HepG2 (cell line): ENCODE data around the gene STRN3. TPM values are rescaled to one million over a fixed set of nuclear protein-coding genes. Genes with fewer than 3 reads are reported as not detected.

Source experiments
- ELF1 ChIP-seq: sonication (generic); formaldehyde crosslinking; IDR thresholded peaks from 2 replicates; pipeline ENCODE4 v1.4.0; 2020; ENCODE audit warnings: missing genetic modification reagents
- HES4 ChIP-seq: sonication (generic); formaldehyde crosslinking; IDR thresholded peaks from 2 replicates; pipeline ENCODE4 v1.9.0; 2021; ENCODE audit warnings: mild to moderate bottlenecking, missing genetic modification reagents, borderline replicate concordance
- HINFP ChIP-seq: sonication (generic); formaldehyde crosslinking; IDR thresholded peaks from 2 replicates; pipeline ENCODE4 v1.4.0; 2020; ENCODE audit warnings: low read depth, mild to moderate bottlenecking, missing genetic modification reagents
- JUN ChIP-seq: sonication (generic); formaldehyde crosslinking; IDR thresholded peaks from 2 replicates; pipeline ENCODE4 v1.4.0; 2020; ENCODE audit warnings: mild to moderate bottlenecking, missing genetic modification reagents
- PCBP1 ChIP-seq: fragments of 200-400 bp; formaldehyde crosslinking; IDR thresholded peaks from 2 replicates; pipeline ENCODE4 v1.6.1; 2017; ENCODE audit warnings: mild to moderate bottlenecking, low read depth, low read length, borderline replicate concordance
- SRSF4 ChIP-seq: fragments of 200-400 bp; formaldehyde crosslinking; IDR thresholded peaks from one replicate; pipeline ENCODE4 v1.6.1; 2018; ENCODE audit warnings: mild to moderate bottlenecking, low read depth, low read length, moderate library complexity; ENCODE audit not compliant: poor library complexity, severe bottlenecking
- XBP1 ChIP-seq: sonication (generic); formaldehyde crosslinking; IDR thresholded peaks from 2 replicates; pipeline ENCODE4 v1.5.0; 2020; ENCODE audit warnings: missing genetic modification reagents
- XRCC5 ChIP-seq: fragments of 200-400 bp; formaldehyde crosslinking; optimal IDR thresholded peaks from 2 replicates; pipeline ENCODE3; 2017; ENCODE audit warnings: mild to moderate bottlenecking, low read length
- ZBTB40 ChIP-seq, 2 experiments: fragments of 450-650 bp in 1 of 2; sonication (generic) in 1 of 2; formaldehyde crosslinking in 1 of 2; IDR thresholded peaks; 2 replicates each; pipeline versions ENCODE4 v1.6.1 to v1.8.0; 2016 to 2022; ENCODE audit warnings: antibody characterized with exemption in 1 of 2, mild to moderate bottlenecking in 1 of 2, missing genetic modification reagents in 1 of 2
- ZNF121 ChIP-seq: sonication (generic); formaldehyde crosslinking; IDR thresholded peaks from 2 replicates; pipeline ENCODE4 v1.5.0; 2020; ENCODE audit warnings: mild to moderate bottlenecking, missing genetic modification reagents
- ZNF124 ChIP-seq: sonication (generic); formaldehyde crosslinking; IDR thresholded peaks from 2 replicates; pipeline ENCODE4 v1.4.0; 2020; ENCODE audit warnings: missing genetic modification reagents
- ZNF570 ChIP-seq: sonication (generic); formaldehyde crosslinking; IDR thresholded peaks from 2 replicates; pipeline ENCODE4 v1.4.0; 2020; ENCODE audit warnings: mild to moderate bottlenecking, missing genetic modification reagents, borderline replicate concordance
- ZSCAN9 ChIP-seq: IDR thresholded peaks from 2 replicates; pipeline ENCODE4 v1.6.1; 2016; ENCODE audit warnings: borderline replicate concordance
- polyA plus RNA-seq, 8 experiments: library from polyadenylated mRNA; depleted of rRNA in 3 of 8; stranded (reverse) in 7 of 8; unstranded in 1 of 8; fragments of >200 nt; fragmentation: Illumina TruSeq in 4 of 8; extraction: Trizol in 4 of 8; gene quantifications; 2 replicates each; pipeline versions ENCODE4 v1.2.1 to v1.2.3, GENCODE V29; 2011 to 2016; ENCODE audit warnings: low read depth in 4 of 8, missing spikeins in 1 of 8, mixed read lengths in 1 of 8; ENCODE audit not compliant: insufficient read depth in 1 of 8
- total RNA-seq, 5 experiments: library from RNA; depleted of rRNA; stranded (reverse); fragments of >200 nt; fragmentation: Illumina TruSeq; extraction: Trizol; gene quantifications; 2 replicates each; pipeline ENCODE4 v1.2.3, GENCODE V29; 2016; ENCODE audit warnings: low read depth in 1 of 5
- TF ChIP-seq, protein P1 (sequence below): sonication (generic); formaldehyde crosslinking; IDR thresholded peaks from 2 replicates; pipeline ENCODE4 v1.5.1; 2020; ENCODE audit warnings: missing genetic modification reagents, mild to moderate bottlenecking, borderline replicate concordance

STRN3 gene
- total and polyA plus RNA-seq, 2 of the 13 experiments (the other 11 are each of a cell fraction or from before 2014, with no cell fraction given): 49.4 to 123 TPM

DNA sequence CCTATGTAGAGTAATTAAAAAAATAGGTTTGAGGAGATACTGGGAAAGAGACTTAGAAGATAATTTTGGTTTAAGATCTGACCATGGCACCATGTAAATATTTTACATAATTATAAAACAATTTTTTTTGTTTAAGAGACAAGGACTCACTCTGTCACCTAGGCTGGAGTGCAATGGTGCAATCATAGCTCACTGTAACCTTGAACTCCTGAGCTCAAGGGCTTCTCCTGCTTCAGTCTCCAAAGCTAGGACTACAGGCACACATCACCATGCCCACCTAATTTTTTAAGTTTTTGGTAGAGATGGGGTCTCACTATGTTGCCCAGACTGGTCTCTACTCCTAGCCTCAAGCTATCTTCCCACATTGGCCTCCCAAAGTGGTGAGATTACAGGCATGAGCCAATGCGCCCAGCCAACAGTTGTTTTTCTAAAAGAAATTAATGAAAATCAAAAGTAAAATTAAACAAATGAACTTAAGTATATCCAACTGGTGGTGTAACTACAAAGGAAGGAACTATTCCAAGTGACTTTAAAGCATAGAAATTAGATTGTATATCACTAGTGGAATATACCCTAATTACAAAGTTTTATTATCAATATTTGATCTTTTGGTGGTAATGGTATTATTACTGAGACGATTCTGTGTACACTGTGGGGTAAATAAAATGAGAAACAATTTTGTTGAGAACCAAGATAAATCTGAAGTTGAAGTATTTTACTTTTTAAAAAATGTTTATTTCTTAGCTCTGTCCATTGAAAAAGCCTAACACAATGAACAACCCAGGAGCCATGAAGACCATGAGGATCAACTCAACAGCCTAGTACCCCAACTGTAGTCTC is 122.7 kb downstream of the STRN3 start (continued):
- TF ChIP-seq ZNF121: peak; percentile 97
- no peak for TF ChIP-seq ZSCAN9 (CRISPR knock-in tag)
- TF ChIP-seq ZNF124 (CRISPR knock-in tag): no peak
- TF ChIP-seq JUN: no peak
- 0 out of 2 replicates have a peak, but pooled peaks have one; percentile 38 for TF ChIP-seq ZNF570
- no peak for TF ChIP-seq XBP1 (CRISPR knock-in tag)
- TF ChIP-seq, protein P1, sequence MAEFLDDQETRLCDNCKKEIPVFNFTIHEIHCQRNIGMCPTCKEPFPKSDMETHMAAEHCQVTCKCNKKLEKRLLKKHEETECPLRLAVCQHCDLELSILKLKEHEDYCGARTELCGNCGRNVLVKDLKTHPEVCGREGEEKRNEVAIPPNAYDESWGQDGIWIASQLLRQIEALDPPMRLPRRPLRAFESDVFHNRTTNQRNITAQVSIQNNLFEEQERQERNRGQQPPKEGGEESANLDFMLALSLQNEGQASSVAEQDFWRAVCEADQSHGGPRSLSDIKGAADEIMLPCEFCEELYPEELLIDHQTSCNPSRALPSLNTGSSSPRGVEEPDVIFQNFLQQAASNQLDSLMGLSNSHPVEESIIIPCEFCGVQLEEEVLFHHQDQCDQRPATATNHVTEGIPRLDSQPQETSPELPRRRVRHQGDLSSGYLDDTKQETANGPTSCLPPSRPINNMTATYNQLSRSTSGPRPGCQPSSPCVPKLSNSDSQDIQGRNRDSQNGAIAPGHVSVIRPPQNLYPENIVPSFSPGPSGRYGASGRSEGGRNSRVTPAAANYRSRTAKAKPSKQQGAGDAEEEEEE (CRISPR knock-in tag): no peak
- no peak for TF ChIP-seq PCBP1
- no peak for TF ChIP-seq HES4 (CRISPR knock-in tag)
- TF ChIP-seq ELF1 (CRISPR knock-in tag): no peak
- TF ChIP-seq HINFP (CRISPR knock-in tag): no peak
- TF ChIP-seq XRCC5: no peak
- no peak for TF ChIP-seq ZBTB40 (IDR thresholded peaks at IDR 0.05)
- no peak for TF ChIP-seq ZBTB40 (CRISPR knock-in tag; IDR thresholded peaks at IDR 0.05)
- no peak for TF ChIP-seq SRSF4
